Glutamatergic neuron (in vitro differentiated cells): Measurements from ENCODE around the gene TNNC1. TPM values are rescaled to one million over a fixed set of nuclear protein-coding genes. Genes with fewer than 3 reads are reported as not detected.

Source experiments
- DNase-seq: peaks from one replicate; pipeline ENCODE4 v3.0.0; 2022
- H3K27ac Mint-ChIP-seq: one replicate; pipeline ENCODE4 v1.8.0; 2020; ENCODE audit warnings: mild to moderate bottlenecking, mixed read lengths, inconsistent platforms; ENCODE audit not compliant: unreplicated experiment
- H3K27me3 Mint-ChIP-seq: one replicate; pipeline ENCODE4 v1.8.0; 2020; ENCODE audit warnings: mild to moderate bottlenecking, moderate library complexity, mixed read lengths, inconsistent platforms; ENCODE audit not compliant: unreplicated experiment
- H3K36me3 Mint-ChIP-seq: one replicate; pipeline ENCODE4 v1.8.0; 2020; ENCODE audit warnings: mild to moderate bottlenecking, mixed read lengths, inconsistent platforms; ENCODE audit not compliant: unreplicated experiment
- H3K4me1 Mint-ChIP-seq: one replicate; pipeline ENCODE4 v1.8.0; 2020; ENCODE audit warnings: mild to moderate bottlenecking, low read depth, mixed read lengths, inconsistent platforms; ENCODE audit not compliant: unreplicated experiment
- H3K4me3 Mint-ChIP-seq: one replicate; pipeline ENCODE4 v1.8.0; 2020; ENCODE audit warnings: mild to moderate bottlenecking, mixed read lengths, inconsistent platforms; ENCODE audit not compliant: unreplicated experiment
- H3K9me3 Mint-ChIP-seq: one replicate; pipeline ENCODE4 v1.8.0; 2020; ENCODE audit warnings: mild to moderate bottlenecking, moderate library complexity, mixed read lengths, inconsistent platforms; ENCODE audit not compliant: unreplicated experiment
- CTCF ChIP-seq: fragments of 200-600 bp; sonication (generic); IDR thresholded peaks from one replicate; pipeline ENCODE4 v1.5.0; 2021; ENCODE audit not compliant: partially characterized antibody, unreplicated experiment
- total RNA-seq: library from RNA; stranded (reverse); fragmentation: NEBNext Ultra II Directional; extraction: Animal tissue kit (Norgen Biotek cat#: 25700); gene quantifications from one replicate; pipeline ENCODE4 v1.2.1, GENCODE V29; 2021; ENCODE audit not compliant: unreplicated experiment

TNNC1 gene
- total RNA-seq, 1 donor from 2014 or later: 2.7 TPM

- peaks cover 13% of the 10 kb centered on the region for H3K36me3 Mint-ChIP-seq
These were observed 27.2 kb upstream of the TNNC1 start for GRCh38 chr3:52480768-52481715.

GRCh38 chr3:52479877-52480575 is 26.2 kb upstream of the TNNC1 start:
- peak overlapping the region; percentile 46 for H3K27ac Mint-ChIP-seq
- H3K4me1 Mint-ChIP-seq: peaks cover 42% of the 10 kb centered on the region
- H3K36me3 Mint-ChIP-seq: peaks cover 13% of the 10 kb centered on the region
- H3K4me3 Mint-ChIP-seq: no peak overlapping the region
- H3K9me3 Mint-ChIP-seq: peaks cover 25% of the 10 kb centered on the region
- peaks cover 17% of the 10 kb centered on the region for H3K27me3 Mint-ChIP-seq
- no peak for DNase-seq
- TF ChIP-seq CTCF: no peak

More at GRCh38 chr3:52480768-52481715, 27.2 kb upstream of the TNNC1 start:
- Mint-ChIP-seq H3K4me3 (peak overlapping the region; percentile 74), H3K27me3 (peaks cover 17% of the 10 kb centered on the region), H3K27ac (peak overlapping the region; percentile 97), H3K9me3 (peaks cover 25% of the 10 kb centered on the region), H3K4me1 (peaks cover 42% of the 10 kb centered on the region)
- no peak for TF ChIP-seq CTCF
- peak; percentile 71 for DNase-seq

- Mint-ChIP-seq H3K4me3 (no peak overlapping the region), H3K27ac (peak overlapping the region; percentile 46), H3K9me3 (peaks cover 23% of the 10 kb centered on the region), H3K36me3 (peaks cover 13% of the 10 kb centered on the region), H3K4me1 (peaks cover 40% of the 10 kb centered on the region), H3K27me3 (peaks cover 17% of the 10 kb centered on the region)
- TF ChIP-seq CTCF: no peak
- no peak for DNase-seq
These were observed 25.4 kb upstream of the TNNC1 start for GRCh38 chr3:52479037-52479876.

- peaks cover 13% of the 10 kb centered on the region for H3K36me3 Mint-ChIP-seq
- H3K4me3 Mint-ChIP-seq: no peak overlapping the region
- DNase-seq: no peak
- no peak for TF ChIP-seq CTCF
- H3K27me3 Mint-ChIP-seq: peaks cover 15% of the 10 kb centered on the region
- H3K27ac Mint-ChIP-seq: no peak overlapping the region
- H3K9me3 Mint-ChIP-seq: peaks cover 20% of the 10 kb centered on the region
- H3K4me1 Mint-ChIP-seq: peaks cover 27% of the 10 kb centered on the region
These were observed 23.9 kb upstream of the TNNC1 start for GRCh38 chr3:52477796-52478095.
